ENCODE data around the gene NT5C3A.
A peak's percentile ranks its signal among the peaks of the same experiment; 100 is the strongest.
"Not testable (repeated sequence)": the region's sequence is repeated elsewhere in the genome, so short reads cannot be mapped to it uniquely, and the experiment has no call there.

DNA sequence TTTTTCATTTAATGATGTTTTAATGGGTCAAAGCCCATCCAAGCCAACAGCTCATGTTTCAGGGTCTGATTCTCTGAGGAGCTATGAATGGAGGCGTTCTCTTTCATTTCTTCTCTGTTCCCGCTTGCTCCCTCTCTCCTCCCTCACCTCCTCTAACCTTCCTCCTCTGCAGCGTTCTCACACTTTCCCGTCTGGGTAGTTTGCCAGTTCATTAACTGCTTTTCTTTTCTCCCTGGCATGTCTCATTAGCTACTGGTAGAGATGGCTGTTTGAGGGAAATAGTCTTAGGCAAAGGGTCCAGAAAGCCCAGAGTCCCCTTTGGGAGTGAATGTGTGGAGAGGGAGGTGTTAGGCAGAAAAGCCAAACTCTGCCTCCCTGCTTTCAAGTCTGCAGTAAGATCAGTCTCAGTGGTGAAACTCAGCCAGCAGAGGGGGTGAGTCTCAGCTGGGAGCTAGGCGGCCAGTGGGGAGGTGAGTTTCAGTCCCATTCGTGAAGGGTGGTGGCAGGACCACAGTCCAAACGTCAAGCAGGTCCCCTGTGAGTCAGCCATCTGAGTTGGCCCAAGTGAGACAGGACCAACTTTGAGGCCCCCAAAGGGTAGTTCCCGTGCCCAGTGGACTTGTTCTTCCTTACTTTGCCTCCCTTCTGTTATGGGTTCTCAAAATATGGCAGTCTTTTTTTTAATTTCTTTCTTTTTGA is 98.0 kb downstream of the NT5C3A start:
- not testable (repeated sequence) for TF ChIP-seq SP1 (IDR thresholded peaks at IDR 0.05; ENCODE audit: low read depth, low read length)
- TF ChIP-seq, protein P1, sequence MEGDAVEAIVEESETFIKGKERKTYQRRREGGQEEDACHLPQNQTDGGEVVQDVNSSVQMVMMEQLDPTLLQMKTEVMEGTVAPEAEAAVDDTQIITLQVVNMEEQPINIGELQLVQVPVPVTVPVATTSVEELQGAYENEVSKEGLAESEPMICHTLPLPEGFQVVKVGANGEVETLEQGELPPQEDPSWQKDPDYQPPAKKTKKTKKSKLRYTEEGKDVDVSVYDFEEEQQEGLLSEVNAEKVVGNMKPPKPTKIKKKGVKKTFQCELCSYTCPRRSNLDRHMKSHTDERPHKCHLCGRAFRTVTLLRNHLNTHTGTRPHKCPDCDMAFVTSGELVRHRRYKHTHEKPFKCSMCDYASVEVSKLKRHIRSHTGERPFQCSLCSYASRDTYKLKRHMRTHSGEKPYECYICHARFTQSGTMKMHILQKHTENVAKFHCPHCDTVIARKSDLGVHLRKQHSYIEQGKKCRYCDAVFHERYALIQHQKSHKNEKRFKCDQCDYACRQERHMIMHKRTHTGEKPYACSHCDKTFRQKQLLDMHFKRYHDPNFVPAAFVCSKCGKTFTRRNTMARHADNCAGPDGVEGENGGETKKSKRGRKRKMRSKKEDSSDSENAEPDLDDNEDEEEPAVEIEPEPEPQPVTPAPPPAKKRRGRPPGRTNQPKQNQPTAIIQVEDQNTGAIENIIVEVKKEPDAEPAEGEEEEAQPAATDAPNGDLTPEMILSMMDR (IDR thresholded peaks at IDR 0.05; ENCODE audit: control extremely low read depth in 1 of 3, insufficient read depth in 1 of 3, low read depth in 1 of 3, low read length in 3 of 3) = peak in 1 of 3 experiments; percentile 25; a peak in 1 of 4 replicates

Measured in H1 (cell line).